Measurements from ENCODE around the gene RAI1. TPM values are rescaled to one million over a fixed set of nuclear protein-coding genes. Genes with fewer than 3 reads are reported as not detected.

Gene RAI1
- total RNA-seq, 1 donor from 2014 or later = 31.1 TPM

DNA sequence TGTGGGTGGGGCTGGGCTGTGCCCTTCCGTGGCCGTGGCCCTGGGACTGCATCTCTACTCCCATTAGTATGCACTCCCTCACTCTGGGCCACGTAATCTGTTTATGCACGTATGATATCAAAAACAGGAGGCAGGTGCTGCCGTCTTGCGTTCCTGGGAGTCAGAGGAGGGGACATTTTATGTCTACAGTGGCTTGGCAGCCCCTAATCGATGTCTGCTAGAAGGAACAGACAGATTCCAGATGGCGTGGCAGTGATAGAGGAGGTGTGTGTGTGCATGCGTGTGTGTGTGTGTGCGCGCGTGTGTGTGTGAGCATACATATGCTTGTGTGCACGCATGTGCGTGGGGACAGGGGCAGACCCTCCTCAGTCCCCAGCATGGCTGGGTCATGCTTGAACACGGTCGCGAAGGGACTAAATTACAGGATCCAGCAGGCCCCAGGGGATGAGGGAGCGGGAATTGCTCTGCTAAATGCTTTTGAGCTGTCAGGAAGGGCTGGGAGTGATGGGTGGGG lies 110.8 kb downstream of the RAI1 start:
- intact Hi-C loops (cut with DNase I) = no loop called here
- no peak for ATAC-seq
- no peak for TF ChIP-seq CTCF (IDR thresholded peaks at IDR 0.05)
- no peaks in the 10 kb centered on the region for H3K9me3 ChIP-seq
- no peaks in the 10 kb centered on the region for H3K27me3 ChIP-seq (ENCODE audit: low read depth)
- no peak overlapping the region for H3K4me3 ChIP-seq
- no peak overlapping the region for H3K27ac ChIP-seq
- H3K36me3 ChIP-seq = peaks cover 37% of the 10 kb centered on the region
- H3K4me1 ChIP-seq = peaks cover 21% of the 10 kb centered on the region
- no peak for DNase-seq

DNA sequence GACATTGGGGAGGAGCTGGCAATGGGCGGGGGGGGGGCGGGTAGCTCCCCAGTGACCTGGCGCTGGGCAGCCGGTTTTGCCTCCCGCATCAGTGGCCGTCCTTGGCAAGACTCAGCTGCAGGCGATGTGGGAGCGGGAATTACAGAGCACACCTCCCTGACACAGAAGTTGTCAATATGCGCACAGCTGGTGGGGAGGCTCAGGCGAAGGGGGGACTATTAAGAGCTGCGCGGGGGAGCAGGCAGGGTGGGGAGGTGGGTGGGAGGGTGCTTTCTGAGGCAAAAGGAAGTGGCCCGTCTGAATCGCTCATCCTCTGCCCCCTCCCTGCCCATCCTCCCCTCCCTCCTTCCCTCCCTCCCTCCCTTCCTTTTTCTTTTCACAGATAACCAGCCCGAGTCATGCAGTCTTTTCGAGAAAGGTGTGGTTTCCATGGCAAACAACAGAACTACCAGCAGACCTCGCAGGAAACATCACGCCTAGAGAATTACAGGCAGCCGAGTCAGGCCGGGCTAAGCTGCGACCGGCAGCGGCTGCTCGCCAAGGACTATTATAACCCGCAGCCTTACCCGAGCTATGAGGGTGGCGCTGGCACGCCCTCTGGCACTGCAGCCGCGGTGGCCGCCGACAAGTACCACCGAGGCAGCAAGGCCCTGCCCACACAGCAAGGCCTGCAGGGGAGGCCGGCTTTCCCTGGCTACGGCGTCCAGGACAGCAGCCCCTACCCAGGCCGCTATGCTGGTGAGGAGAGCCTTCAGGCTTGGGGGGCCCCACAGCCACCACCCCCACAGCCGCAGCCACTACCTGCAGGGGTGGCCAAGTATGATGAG lies 111.5 kb downstream of the RAI1 start:
- no peaks in the 10 kb centered on the region for H3K27me3 ChIP-seq (ENCODE audit: low read depth)
- no peaks in the 10 kb centered on the region for H3K9me3 ChIP-seq
- ATAC-seq = peak in 1 of 2 donors; percentile 17
- intact Hi-C loops (cut with DNase I) = no loop called here
- no peak overlapping the region for H3K4me3 ChIP-seq
- H3K36me3 ChIP-seq = peaks cover 44% of the 10 kb centered on the region
- DNase-seq = no peak
- no peak overlapping the region for H3K27ac ChIP-seq
- peaks cover 21% of the 10 kb centered on the region for H3K4me1 ChIP-seq
- TF ChIP-seq CTCF (IDR thresholded peaks at IDR 0.05) = no peak

DNA sequence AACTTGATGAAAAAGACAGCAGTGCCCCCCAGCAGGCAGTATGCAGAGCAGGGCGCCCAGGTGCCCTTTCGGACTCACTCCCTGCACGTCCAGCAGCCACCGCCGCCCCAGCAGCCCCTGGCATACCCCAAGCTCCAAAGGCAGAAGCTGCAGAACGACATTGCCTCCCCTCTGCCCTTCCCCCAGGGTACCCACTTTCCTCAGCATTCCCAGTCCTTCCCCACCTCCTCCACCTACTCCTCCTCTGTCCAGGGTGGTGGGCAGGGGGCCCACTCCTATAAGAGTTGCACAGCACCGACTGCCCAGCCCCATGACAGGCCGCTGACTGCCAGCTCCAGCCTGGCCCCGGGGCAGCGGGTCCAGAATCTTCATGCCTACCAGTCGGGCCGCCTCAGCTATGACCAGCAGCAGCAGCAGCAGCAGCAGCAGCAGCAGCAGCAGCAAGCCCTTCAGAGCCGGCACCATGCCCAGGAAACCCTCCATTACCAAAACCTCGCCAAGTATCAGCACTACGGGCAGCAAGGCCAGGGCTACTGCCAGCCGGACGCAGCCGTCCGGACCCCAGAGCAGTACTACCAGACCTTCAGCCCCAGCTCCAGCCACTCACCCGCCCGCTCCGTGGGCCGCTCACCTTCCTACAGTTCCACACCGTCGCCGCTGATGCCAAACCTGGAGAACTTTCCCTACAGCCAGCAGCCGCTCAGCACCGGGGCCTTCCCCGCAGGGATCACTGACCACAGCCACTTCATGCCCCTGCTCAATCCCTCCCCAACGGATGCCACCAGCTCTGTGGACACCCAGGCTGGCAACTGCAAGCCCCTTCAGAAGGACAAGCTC lies 112.3 kb downstream of the RAI1 start:
- Histone ChIP-seq H3K27ac (no peak overlapping the region), H3K4me1 (peaks cover 21% of the 10 kb centered on the region), H3K36me3 (peaks cover 52% of the 10 kb centered on the region), H3K9me3 (no peaks in the 10 kb centered on the region), H3K27me3 (ENCODE audit: low read depth) (no peaks in the 10 kb centered on the region), H3K4me3 (no peak overlapping the region)
- ATAC-seq (no peak), DNase-seq (no peak)
- intact Hi-C loops (cut with DNase I) = no loop called here
- TF ChIP-seq CTCF (IDR thresholded peaks at IDR 0.05) = no peak

- Histone ChIP-seq H3K4me1 (peaks cover 21% of the 10 kb centered on the region), H3K9me3 (no peaks in the 10 kb centered on the region), H3K4me3 (no peak overlapping the region), H3K27me3 (ENCODE audit: low read depth) (no peaks in the 10 kb centered on the region), H3K36me3 (peaks cover 57% of the 10 kb centered on the region), H3K27ac (no peak overlapping the region)
- no peak for TF ChIP-seq CTCF (IDR thresholded peaks at IDR 0.05)
- intact Hi-C loops (cut with DNase I) = no loop called here
- DNase-seq = no peak
- no peak for ATAC-seq
These were observed 113.1 kb downstream of the RAI1 start for GRCh38 chr17:17794382-17794781.

DNA sequence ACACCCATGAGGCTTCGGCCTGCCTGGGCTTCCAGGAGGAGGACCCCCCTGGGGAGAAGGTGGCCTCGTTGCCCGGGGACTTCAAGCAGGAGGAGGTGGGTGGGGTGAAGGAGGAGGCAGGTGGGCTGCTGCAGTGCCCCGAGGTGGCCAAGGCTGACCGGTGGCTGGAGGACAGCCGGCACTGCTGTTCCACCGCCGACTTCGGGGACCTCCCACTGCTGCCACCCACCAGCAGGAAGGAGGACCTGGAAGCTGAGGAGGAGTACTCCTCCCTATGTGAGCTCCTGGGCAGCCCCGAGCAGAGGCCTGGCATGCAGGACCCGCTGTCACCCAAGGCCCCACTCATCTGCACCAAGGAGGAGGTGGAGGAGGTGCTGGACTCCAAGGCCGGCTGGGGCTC lies 114.0 kb downstream of the RAI1 start:
- intact Hi-C loops (cut with DNase I) = no loop called here
- Histone ChIP-seq H3K27me3 (ENCODE audit: low read depth) (no peaks in the 10 kb centered on the region), H3K27ac (no peak overlapping the region), H3K9me3 (no peaks in the 10 kb centered on the region), H3K4me1 (peaks cover 21% of the 10 kb centered on the region), H3K36me3 (peaks cover 57% of the 10 kb centered on the region), H3K4me3 (no peak overlapping the region)
- no peak for DNase-seq
- ATAC-seq = no peak
- no peak for TF ChIP-seq CTCF (IDR thresholded peaks at IDR 0.05)
